H9 (cell line): ENCODE data around the gene GARNL3. TPM values are rescaled to one million over a fixed set of nuclear protein-coding genes. Genes with fewer than 3 reads are reported as not detected.

ENCODE experiments used
- DNase-seq: peaks from one replicate; pipeline ENCODE4 v3.0.0-alpha.2; 2017
- H2AFZ ChIP-seq: one replicate; pipeline ENCODE4 v1.6.1; 2013; ENCODE audit warnings: mild to moderate bottlenecking, low read length, control low read depth, moderate library complexity
- H2AK5ac ChIP-seq: 2 replicates; pipeline ENCODE4 v1.6.1; 2013; ENCODE audit warnings: low read length, control low read depth, mixed read lengths; ENCODE audit not compliant: insufficient read length
- H2BK120ac ChIP-seq: one replicate; pipeline ENCODE4 v1.6.1; 2013; ENCODE audit warnings: low read depth, mild to moderate bottlenecking, low read length, control low read depth, inconsistent platforms; ENCODE audit not compliant: poor library complexity, severe bottlenecking
- H2BK12ac ChIP-seq: 2 replicates; pipeline ENCODE4 v1.6.1; 2013; ENCODE audit warnings: low read length, control low read depth, mixed read lengths, low read depth; ENCODE audit not compliant: insufficient read length
- H2BK15ac ChIP-seq: 2 replicates; pipeline ENCODE4 v1.6.1; 2013; ENCODE audit warnings: low read depth, low read length, control low read depth
- H2BK20ac ChIP-seq: one replicate; pipeline ENCODE4 v1.6.1; 2013; ENCODE audit warnings: low read depth, mild to moderate bottlenecking, low read length, control low read depth, inconsistent platforms; ENCODE audit not compliant: poor library complexity, severe bottlenecking
- H2BK5ac ChIP-seq: 2 replicates; pipeline ENCODE4 v1.6.1; 2013; ENCODE audit warnings: low read length, control low read depth, mixed read lengths; ENCODE audit not compliant: insufficient read length
- H3K14ac ChIP-seq: 2 replicates; pipeline ENCODE4 v1.6.1; 2013; ENCODE audit warnings: low read length, control low read depth; ENCODE audit not compliant: insufficient read depth
- H3K18ac ChIP-seq: 2 replicates; pipeline ENCODE4 v1.6.1; 2013; ENCODE audit warnings: low read depth, mild to moderate bottlenecking, mixed read lengths, low read length, control low read depth; ENCODE audit not compliant: insufficient read length
- H3K23ac ChIP-seq: 2 replicates; pipeline ENCODE4 v1.6.1; 2013; ENCODE audit warnings: low read length, control low read depth, mixed read lengths, low read depth; ENCODE audit not compliant: insufficient read length
- H3K23me2 ChIP-seq: 2 replicates; pipeline ENCODE4 v1.6.1; 2013; ENCODE audit warnings: low read depth, mild to moderate bottlenecking, mixed read lengths, low read length, control low read depth; ENCODE audit not compliant: insufficient read length, poor library complexity, severe bottlenecking
- H3K27ac ChIP-seq: 2 replicates; pipeline ENCODE4 v1.5.1; 2013; ENCODE audit warnings: low read length, control low read depth, mixed read lengths, low read depth; ENCODE audit not compliant: insufficient read length
- H3K27me3 ChIP-seq: 2 replicates; pipeline ENCODE4 v1.6.1; 2013; ENCODE audit warnings: low read length, control low read depth, inconsistent platforms; ENCODE audit not compliant: insufficient read depth
- H3K4ac ChIP-seq: 2 replicates; pipeline ENCODE4 v1.6.1; 2013; ENCODE audit warnings: low read depth, mild to moderate bottlenecking, control low read depth, inconsistent platforms, low read length, moderate library complexity
- H3K4me1 ChIP-seq: 2 replicates; pipeline ENCODE4 v1.6.1; 2013; ENCODE audit warnings: low read length, control low read depth, inconsistent platforms; ENCODE audit not compliant: insufficient read depth
- H3K4me2 ChIP-seq: 2 replicates; pipeline ENCODE4 v1.6.1; 2013; ENCODE audit warnings: low read length, control low read depth, mixed read lengths; ENCODE audit not compliant: insufficient read length, insufficient read depth
- H3K56ac ChIP-seq: 2 replicates; pipeline ENCODE4 v1.6.1; 2013; ENCODE audit warnings: low read depth, mild to moderate bottlenecking, mixed read lengths, low read length, control low read depth; ENCODE audit not compliant: insufficient read length
- H3K79me1 ChIP-seq: 2 replicates; pipeline ENCODE4 v1.6.1; 2013; ENCODE audit warnings: low read depth, mild to moderate bottlenecking, moderate library complexity, low read length, control low read depth, inconsistent platforms; ENCODE audit not compliant: insufficient read depth, poor library complexity, severe bottlenecking
- H3K79me2 ChIP-seq: 2 replicates; pipeline ENCODE4 v1.6.1; 2013; ENCODE audit warnings: low read length, control low read depth, inconsistent platforms; ENCODE audit not compliant: insufficient read depth
- H3K9ac ChIP-seq: 2 replicates; pipeline ENCODE4 v1.6.1; 2013; ENCODE audit warnings: low read length, control low read depth, mixed read lengths; ENCODE audit not compliant: insufficient read length; ENCODE audit errors: extremely low read depth
- H3K9me3 ChIP-seq: one replicate; pipeline ENCODE4 v1.6.1; 2013; ENCODE audit warnings: low read depth, low read length, inconsistent platforms; ENCODE audit not compliant: control insufficient read depth
- H3T11ph ChIP-seq: one replicate; pipeline ENCODE4 v1.6.1; 2013; ENCODE audit warnings: mild to moderate bottlenecking, low read length, control low read depth, inconsistent platforms
- H4K20me1 ChIP-seq: one replicate; pipeline ENCODE4 v1.6.1; 2013; ENCODE audit not compliant: control insufficient read depth, insufficient read length, insufficient read depth
- H4K5ac ChIP-seq: 2 replicates; pipeline ENCODE4 v1.6.1; 2013; ENCODE audit warnings: low read depth, mild to moderate bottlenecking, mixed read lengths, low read length, control low read depth; ENCODE audit not compliant: insufficient read length
- H4K8ac ChIP-seq: replicated peaks from 2 replicates; pipeline ENCODE4 v1.6.1; 2013; ENCODE audit warnings: low read length, control low read depth, mixed read lengths, low read depth; ENCODE audit not compliant: insufficient read length
- H4K91ac ChIP-seq: 2 replicates; pipeline ENCODE4 v1.6.1; 2013; ENCODE audit warnings: low read depth, mild to moderate bottlenecking, moderate library complexity, mixed read lengths, low read length, control low read depth; ENCODE audit not compliant: insufficient read length
- H3K27ac Mint-ChIP-seq, 3 experiments: 2 replicates in 2 of 3; 3 replicates in 1 of 3; pipeline ENCODE4 v1.8.0; 2020 to 2021; ENCODE audit warnings: mixed read lengths in 3 of 3, mild to moderate bottlenecking in 1 of 3, moderate library complexity in 1 of 3
- H3K27me3 Mint-ChIP-seq: 2 replicates; pipeline ENCODE4 v1.8.0; 2021; ENCODE audit warnings: low read depth, mild to moderate bottlenecking, moderate library complexity, mixed read lengths
- H3K36me3 Mint-ChIP-seq, 3 experiments: 2 replicates in 2 of 3; 3 replicates in 1 of 3; pipeline ENCODE4 v1.8.0; 2020 to 2021; ENCODE audit warnings: low read depth in 3 of 3, mixed read lengths in 3 of 3; ENCODE audit not compliant: insufficient read depth in 1 of 3
- H3K4me1 Mint-ChIP-seq, 2 experiments: 2 replicates each; pipeline ENCODE4 v1.8.0; 2020; ENCODE audit warnings: mixed read lengths in 2 of 2
- H3K4me3 Mint-ChIP-seq, 2 experiments: 2 replicates in 1 of 2; 3 replicates in 1 of 2; pipeline ENCODE4 v1.8.0; 2020 to 2021; ENCODE audit warnings: mild to moderate bottlenecking in 2 of 2, mixed read lengths in 2 of 2, moderate library complexity in 1 of 2
- H3K9me3 Mint-ChIP-seq, 2 experiments: 2 replicates in 1 of 2; 3 replicates in 1 of 2; pipeline ENCODE4 v1.8.0; 2020; ENCODE audit warnings: mild to moderate bottlenecking in 2 of 2, mixed read lengths in 2 of 2, moderate library complexity in 1 of 2
- CTCF ChIP-seq: fragments of 200-600 bp; sonication (generic); conservative IDR thresholded peaks from 3 replicates; pipeline ENCODE4 v1.8.0; 2021; ENCODE audit warnings: antibody characterized with exemption, mild to moderate bottlenecking
- WGBS: extraction: QIAGEN DNeasy Blood & Tissue Kit; methylation state at CpG from one replicate; pipeline ENCODE4 v1.1.7; 2013; ENCODE audit warnings: missing lambda C conversion rate, low lambda C conversion rate, mixed read lengths; ENCODE audit not compliant: insufficient read length; ENCODE audit errors: extremely low coverage; 5-methylcytosine and 5-hydroxymethylcytosine counted together
- total RNA-seq: library from RNA; stranded (reverse); gene quantifications from 2 replicates; pipeline ENCODE4 v1.2.1, GENCODE V29; 2021

The GARNL3 gene
- total RNA-seq, 1 experiment from 2014 or later = 8.7 TPM

DNA sequence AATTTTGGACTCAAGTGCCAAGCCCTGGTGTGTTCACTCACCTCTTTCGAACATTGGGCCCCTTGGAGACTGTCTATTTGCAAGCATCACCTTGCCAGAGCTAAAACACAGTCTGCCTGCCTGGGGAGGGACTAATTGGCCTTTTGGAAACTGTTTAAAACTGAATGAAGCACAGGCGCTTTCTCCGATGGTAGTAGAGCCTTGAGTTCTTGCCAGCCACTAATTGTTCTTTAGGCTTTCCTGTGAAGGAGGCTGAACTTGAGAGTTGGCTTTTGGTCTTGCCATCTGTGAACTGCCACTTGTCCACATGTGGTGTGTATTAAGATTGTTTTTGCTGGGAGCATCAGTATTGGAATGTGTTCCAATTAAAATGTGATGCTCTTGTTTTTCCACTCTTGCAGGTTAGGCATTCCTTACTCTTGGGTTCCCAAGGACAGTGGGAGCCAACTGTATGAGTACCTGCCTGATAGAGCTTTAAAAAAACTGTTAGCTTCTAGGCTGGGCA lies 26.0 kb downstream of the GARNL3 start:
- H3K27me3 ChIP-seq = no peaks in the 10 kb centered on the region
- no peak overlapping the region for H4K91ac ChIP-seq
- no peaks in the 10 kb centered on the region for H3K36me3 Mint-ChIP-seq
- H3K27ac Mint-ChIP-seq = no peak overlapping the region
- H3K9me3 Mint-ChIP-seq = no peaks in the 10 kb centered on the region
- no peak overlapping the region for H3K9ac ChIP-seq
- no peak overlapping the region for H3T11ph ChIP-seq
- no peaks in the 10 kb centered on the region for H3K9me3 ChIP-seq
- no peaks in the 10 kb centered on the region for H3K79me2 ChIP-seq
- H3K56ac ChIP-seq = no peak overlapping the region
- no peaks in the 10 kb centered on the region for H3K4me1 ChIP-seq
- DNase-seq = no peak
- H2BK20ac ChIP-seq = no peak overlapping the region
- no peak overlapping the region for H2BK5ac ChIP-seq
- H3K27ac ChIP-seq = no peak overlapping the region
- no peak overlapping the region for H2BK120ac ChIP-seq
- no peak overlapping the region for H3K14ac ChIP-seq
- H3K4ac ChIP-seq = no peak overlapping the region
- no peak overlapping the region for H3K4me2 ChIP-seq
- H3K23me2 ChIP-seq = no peaks in the 10 kb centered on the region
- H3K18ac ChIP-seq = no peak overlapping the region
- no peaks in the 10 kb centered on the region for H4K20me1 ChIP-seq
- no peak overlapping the region for H3K23ac ChIP-seq
- no peak for TF ChIP-seq CTCF
- H2BK15ac ChIP-seq = no peak overlapping the region
- H3K79me1 ChIP-seq = no peaks in the 10 kb centered on the region
- H3K4me1 Mint-ChIP-seq = 0 out of 4 replicates have a peak, but pooled peaks cover 0 to 5% of the 10 kb centered on the region in 2 experiments
- H4K8ac ChIP-seq = no peak overlapping the region
- H3K27me3 Mint-ChIP-seq = no peaks in the 10 kb centered on the region
- no CpG with 5 or more reads among the region's 3 CpGs for WGBS
- H2AK5ac ChIP-seq = no peak overlapping the region
- no peak overlapping the region for H3K4me3 Mint-ChIP-seq
- H4K5ac ChIP-seq = no peak overlapping the region
- no peak overlapping the region for H2AFZ ChIP-seq
- no peak overlapping the region for H2BK12ac ChIP-seq
